HepG2 (cell line): ENCODE data around the gene PSMA7. TPM values are rescaled to one million over a fixed set of nuclear protein-coding genes. Genes with fewer than 3 reads are reported as not detected.
A peak's percentile ranks its signal among the peaks of the same experiment; 100 is the strongest.

Source experiments
- AHR ChIP-seq: IDR thresholded peaks from 2 replicates; pipeline ENCODE4 v1.6.1; 2018; ENCODE audit warnings: missing genetic modification reagents, missing compliant biosample characterization
- FOXA3 ChIP-seq: IDR thresholded peaks from 2 replicates; pipeline ENCODE4 v1.6.1; 2016; ENCODE audit warnings: missing genetic modification reagents, missing compliant biosample characterization
- FOXJ3 ChIP-seq: sonication (generic); formaldehyde crosslinking; IDR thresholded peaks from 2 replicates; pipeline ENCODE4 v1.4.0; 2020; ENCODE audit warnings: missing genetic modification reagents, mild to moderate bottlenecking, borderline replicate concordance
- FOXK2 ChIP-seq: fragments of 450-650 bp; IDR thresholded peaks from 2 replicates; pipeline ENCODE4 v1.6.1; 2016
- MYNN ChIP-seq: sonication (generic); formaldehyde crosslinking; IDR thresholded peaks from 2 replicates; pipeline ENCODE4 v1.4.0; 2020; ENCODE audit warnings: mild to moderate bottlenecking, low read depth, missing genetic modification reagents
- NFIC ChIP-seq: IDR thresholded peaks from 2 replicates; pipeline ENCODE4 v1.6.1; 2012; ENCODE audit warnings: mild to moderate bottlenecking, low read length, inconsistent platforms
- PITX1 ChIP-seq: sonication (generic); formaldehyde crosslinking; IDR thresholded peaks from 2 replicates; pipeline ENCODE4 v1.5.1; 2020; ENCODE audit warnings: mild to moderate bottlenecking, missing genetic modification reagents
- PLSCR1 ChIP-seq: sonication (generic); formaldehyde crosslinking; IDR thresholded peaks from 2 replicates; pipeline ENCODE4 v1.5.0; 2020; ENCODE audit warnings: missing genetic modification reagents, mild to moderate bottlenecking, borderline replicate concordance
- RBM22 ChIP-seq: fragments of 200-400 bp; formaldehyde crosslinking; optimal IDR thresholded peaks from 2 replicates; pipeline ENCODE3; 2017; ENCODE audit warnings: mild to moderate bottlenecking, low read length, moderate library complexity
- SKIL ChIP-seq: sonication (generic); formaldehyde crosslinking; IDR thresholded peaks from 2 replicates; pipeline ENCODE4 v1.8.0; 2022; ENCODE audit warnings: missing genetic modification reagents, mild to moderate bottlenecking, moderate library complexity, borderline replicate concordance
- ZBTB10 ChIP-seq: sonication (generic); formaldehyde crosslinking; IDR thresholded peaks from 2 replicates; pipeline ENCODE4 v1.4.0; 2020; ENCODE audit warnings: missing genetic modification reagents, borderline replicate concordance
- ZFP36L1 ChIP-seq: sonication (generic); formaldehyde crosslinking; IDR thresholded peaks from 2 replicates; pipeline ENCODE4 v1.8.0; 2022; ENCODE audit warnings: mild to moderate bottlenecking, missing genetic modification reagents, moderate library complexity
- ZFX ChIP-seq: sonication (generic); formaldehyde crosslinking; IDR thresholded peaks from 2 replicates; pipeline ENCODE4 v1.4.0; 2020; ENCODE audit warnings: mild to moderate bottlenecking, low read depth, missing genetic modification reagents, moderate library complexity
- ZNF235 ChIP-seq: sonication (generic); formaldehyde crosslinking; IDR thresholded peaks from 2 replicates; pipeline ENCODE4 v1.8.1; 2023; ENCODE audit warnings: mild to moderate bottlenecking, missing genetic modification reagents, borderline replicate concordance
- ZNF510 ChIP-seq: sonication (generic); formaldehyde crosslinking; IDR thresholded peaks from 2 replicates; pipeline ENCODE4 v1.4.0; 2020; ENCODE audit warnings: low read depth, mild to moderate bottlenecking, missing genetic modification reagents
- ZNF547 ChIP-seq: sonication (generic); formaldehyde crosslinking; IDR thresholded peaks from 2 replicates; pipeline ENCODE4 v1.5.1; 2020; ENCODE audit warnings: mild to moderate bottlenecking, missing genetic modification reagents
- ZNF691 ChIP-seq: sonication (generic); formaldehyde crosslinking; IDR thresholded peaks from 2 replicates; pipeline ENCODE4 v1.4.0; 2020; ENCODE audit warnings: missing genetic modification reagents, low read depth, mild to moderate bottlenecking, borderline replicate concordance
- polyA plus RNA-seq, 8 experiments: library from polyadenylated mRNA; depleted of rRNA in 3 of 8; stranded (reverse) in 7 of 8; unstranded in 1 of 8; fragments of >200 nt; fragmentation: Illumina TruSeq in 4 of 8; extraction: Trizol in 4 of 8; gene quantifications; 2 replicates each; pipeline versions ENCODE4 v1.2.1 to v1.2.3, GENCODE V29; 2011 to 2016; ENCODE audit warnings: low read depth in 4 of 8, missing spikeins in 1 of 8, mixed read lengths in 1 of 8; ENCODE audit not compliant: insufficient read depth in 1 of 8
- total RNA-seq, 5 experiments: library from RNA; depleted of rRNA; stranded (reverse); fragments of >200 nt; fragmentation: Illumina TruSeq; extraction: Trizol; gene quantifications; 2 replicates each; pipeline ENCODE4 v1.2.3, GENCODE V29; 2016; ENCODE audit warnings: low read depth in 1 of 5
- TF ChIP-seq, protein P1 (sequence below): sonication (generic); formaldehyde crosslinking; IDR thresholded peaks from 2 replicates; pipeline ENCODE4 v1.5.1; 2020; ENCODE audit warnings: mild to moderate bottlenecking, moderate library complexity, missing genetic modification reagents
- TF ChIP-seq, protein P2 (sequence below): sonication (generic); formaldehyde crosslinking; IDR thresholded peaks from 2 replicates; pipeline ENCODE4 v1.4.0; 2020; ENCODE audit warnings: missing genetic modification reagents

The PSMA7 gene
- total and polyA plus RNA-seq, 2 of the 13 experiments (the other 11 are each of a cell fraction or from before 2014, with no cell fraction given): 531 to 631 TPM

DNA sequence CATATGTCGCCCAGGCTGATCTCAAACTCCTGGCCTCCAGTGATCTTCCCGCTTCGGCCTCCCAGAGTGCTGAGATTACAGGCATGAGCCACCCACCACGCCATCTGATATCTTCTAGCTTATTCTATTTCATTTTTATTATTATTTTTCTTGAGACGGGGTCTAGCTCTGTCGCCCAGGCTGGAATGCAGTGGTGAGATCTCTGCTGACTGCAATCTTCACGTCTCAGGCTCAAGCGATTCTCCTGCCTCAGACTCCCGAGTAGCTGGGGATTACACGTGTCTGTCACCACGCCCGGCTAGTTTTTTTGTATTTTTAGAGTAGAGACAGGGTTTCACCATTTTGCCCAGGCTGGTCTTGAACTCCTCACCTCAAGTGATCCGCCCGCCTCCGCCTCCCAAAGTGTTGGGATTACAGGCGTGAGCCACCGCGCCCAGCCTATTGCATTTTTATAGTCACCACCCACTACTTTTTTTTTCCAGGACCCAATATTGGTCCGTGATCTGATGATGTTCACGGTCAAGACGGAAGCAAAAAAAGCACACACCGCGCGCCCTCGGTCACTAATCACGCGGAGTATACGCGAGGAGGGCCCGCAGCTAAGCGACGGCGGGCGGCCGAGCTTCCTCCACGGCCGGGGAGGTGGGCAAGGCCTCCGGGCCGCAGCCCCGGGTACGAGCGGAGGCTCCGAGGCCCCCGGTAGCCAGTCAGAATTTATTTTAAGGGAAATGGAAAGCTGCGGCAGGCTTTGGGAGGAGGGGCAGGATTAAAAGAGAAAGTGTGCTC lies 22.0 kb downstream of the PSMA7 start (continued):
- 0 out of 2 replicates have a peak, but pooled peaks have one; percentile 17 for TF ChIP-seq ZBTB10 (CRISPR knock-in tag)
- TF ChIP-seq SKIL (CRISPR knock-in tag): no peak; the same call in 1 of the 2 replicates
- 0 out of 2 replicates have a peak, but pooled peaks have one; percentile 2 for TF ChIP-seq ZNF510 (CRISPR knock-in tag)
- TF ChIP-seq, protein P1, sequence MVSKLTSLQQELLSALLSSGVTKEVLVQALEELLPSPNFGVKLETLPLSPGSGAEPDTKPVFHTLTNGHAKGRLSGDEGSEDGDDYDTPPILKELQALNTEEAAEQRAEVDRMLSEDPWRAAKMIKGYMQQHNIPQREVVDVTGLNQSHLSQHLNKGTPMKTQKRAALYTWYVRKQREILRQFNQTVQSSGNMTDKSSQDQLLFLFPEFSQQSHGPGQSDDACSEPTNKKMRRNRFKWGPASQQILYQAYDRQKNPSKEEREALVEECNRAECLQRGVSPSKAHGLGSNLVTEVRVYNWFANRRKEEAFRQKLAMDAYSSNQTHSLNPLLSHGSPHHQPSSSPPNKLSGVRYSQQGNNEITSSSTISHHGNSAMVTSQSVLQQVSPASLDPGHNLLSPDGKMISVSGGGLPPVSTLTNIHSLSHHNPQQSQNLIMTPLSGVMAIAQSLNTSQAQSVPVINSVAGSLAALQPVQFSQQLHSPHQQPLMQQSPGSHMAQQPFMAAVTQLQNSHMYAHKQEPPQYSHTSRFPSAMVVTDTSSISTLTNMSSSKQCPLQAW: no peak
- TF ChIP-seq NFIC: no peak
- TF ChIP-seq MYNN (CRISPR knock-in tag): peak; percentile 74; the same call in 1 of the 2 replicates
- no peak; the same call in 1 of the 2 replicates for TF ChIP-seq PITX1
- TF ChIP-seq FOXA3: peak; percentile 21; the same call in 1 of the 2 replicates
- TF ChIP-seq FOXK2: no peak
- 0 out of 2 replicates have a peak, but pooled peaks have one; percentile 9 for TF ChIP-seq FOXJ3 (CRISPR knock-in tag)
- TF ChIP-seq ZNF235 (CRISPR knock-in tag): no peak
- TF ChIP-seq PLSCR1 (CRISPR knock-in tag): 0 out of 2 replicates have a peak, but pooled peaks have one; percentile 52
- TF ChIP-seq, protein P2, sequence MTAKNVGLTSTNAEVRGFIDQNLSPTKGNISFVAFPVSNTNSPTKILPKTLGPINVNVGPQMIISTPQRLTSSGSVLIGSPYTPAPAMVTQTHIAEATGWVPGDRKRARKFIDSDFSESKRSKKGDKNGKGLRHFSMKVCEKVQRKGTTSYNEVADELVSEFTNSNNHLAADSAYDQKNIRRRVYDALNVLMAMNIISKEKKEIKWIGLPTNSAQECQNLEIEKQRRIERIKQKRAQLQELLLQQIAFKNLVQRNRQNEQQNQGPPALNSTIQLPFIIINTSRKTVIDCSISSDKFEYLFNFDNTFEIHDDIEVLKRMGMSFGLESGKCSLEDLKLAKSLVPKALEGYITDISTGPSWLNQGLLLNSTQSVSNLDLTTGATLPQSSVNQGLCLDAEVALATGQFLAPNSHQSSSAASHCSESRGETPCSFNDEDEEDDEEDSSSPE (CRISPR knock-in tag): no peak
- TF ChIP-seq AHR (CRISPR knock-in tag): peak; percentile 75; the same call in 1 of the 2 replicates
- peak; percentile 81 for TF ChIP-seq ZFX (CRISPR knock-in tag)
- TF ChIP-seq ZNF691: no peak
- no peak for TF ChIP-seq RBM22
- peak; percentile 71 for TF ChIP-seq ZNF547
- TF ChIP-seq ZFP36L1 (CRISPR knock-in tag): peak; percentile 35; the same call in 1 of the 2 replicates
